RPMI7951 (cell line): ENCODE results near the gene SEMA6D. TPM values are rescaled to one million over a fixed set of nuclear protein-coding genes. Genes with fewer than 3 reads are reported as not detected.
"Not testable (repeated sequence)": the region's sequence is repeated elsewhere in the genome, so short reads cannot be mapped to it uniquely, and the experiment has no call there.

Experiments
- DNase-seq: peaks from one replicate; pipeline ENCODE4 v3.0.0-alpha.2; 2012; ENCODE audit warnings: low read depth
- total RNA-seq: library from RNA; depleted of rRNA; stranded (reverse); fragments of >200 nt; shearing (Covaris generic); gene quantifications from 2 replicates; pipeline ENCODE4 v1.2.3, GENCODE V29; 2014

SEMA6D gene
- total RNA-seq, 1 experiment from 2014 or later: 1.6 TPM

GRCh38 chr15:47718497-47719437 is 1.5 kb downstream of the SEMA6D start:
- no peak for DNase-seq

- no peak for DNase-seq
These were observed 2.4 kb downstream of the SEMA6D start for GRCh38 chr15:47719730-47720129.

GRCh38 chr15:47720555-47720954 is 3.2 kb downstream of the SEMA6D start:
- DNase-seq: no peak

- no peak for DNase-seq
These were observed 4.4 kb downstream of the SEMA6D start for GRCh38 chr15:47721676-47722075.

- no peak for DNase-seq
These were observed 7.0 kb downstream of the SEMA6D start for GRCh38 chr15:47724346-47724745.

- DNase-seq: no peak
These were observed 7.7 kb downstream of the SEMA6D start for GRCh38 chr15:47725051-47725450.

- no peak for DNase-seq
These were observed 8.6 kb downstream of the SEMA6D start for GRCh38 chr15:47725906-47726305.

GRCh38 chr15:47726399-47726823 is 9.1 kb downstream of the SEMA6D start:
- DNase-seq: no peak

GRCh38 chr15:47727137-47727536 is 9.8 kb downstream of the SEMA6D start:
- no peak for DNase-seq

GRCh38 chr15:47727676-47728075 is 10.4 kb downstream of the SEMA6D start:
- DNase-seq: no peak

GRCh38 chr15:47728426-47728825 is 11.1 kb downstream of the SEMA6D start:
- no peak for DNase-seq

- no peak for DNase-seq
These were observed 11.6 kb downstream of the SEMA6D start for GRCh38 chr15:47728886-47729285.

- DNase-seq: no peak
These were observed 13.9 kb downstream of the SEMA6D start for GRCh38 chr15:47731230-47731629.

- DNase-seq: no peak
These were observed 14.9 kb downstream of the SEMA6D start for GRCh38 chr15:47732248-47732647.

- no peak for DNase-seq
These were observed 15.8 kb downstream of the SEMA6D start for GRCh38 chr15:47733085-47733484.

GRCh38 chr15:47736143-47736786 is 19.0 kb downstream of the SEMA6D start:
- DNase-seq: no peak

GRCh38 chr15:47737477-47737876 is 20.2 kb downstream of the SEMA6D start:
- no peak for DNase-seq

- DNase-seq: not testable (repeated sequence)
These were observed 21.0 kb downstream of the SEMA6D start for GRCh38 chr15:47738144-47738825.

GRCh38 chr15:47741082-47741481 is 23.8 kb downstream of the SEMA6D start:
- DNase-seq: no peak

- DNase-seq: no peak
These were observed 24.6 kb downstream of the SEMA6D start for GRCh38 chr15:47741907-47742306.

GRCh38 chr15:47742334-47742733 is 25.0 kb downstream of the SEMA6D start:
- no peak for DNase-seq

GRCh38 chr15:47742742-47743141 is 25.4 kb downstream of the SEMA6D start:
- no peak for DNase-seq
